ENCODE data around the gene OTOG.

The OTOG gene

GRCh38 chr11:17547051-17547577 is at the start of gene OTOG:
Gene OTOG, plus strand, starts transcription at chr11:17547259. Its CDS starts 114 bp downstream, at chr11:17547373.
- peak; percentile 81 for DNase-seq

- DNase-seq, result peak; percentile 68
These were observed 49.0 kb upstream of the OTOG start for GRCh38 chr11:17498058-17498457.

- peak; percentile 51 for DNase-seq
These were observed 48.6 kb upstream of the OTOG start for GRCh38 chr11:17498475-17498874.

- no peak for DNase-seq
These were observed 46.4 kb upstream of the OTOG start for GRCh38 chr11:17500673-17501072.

GRCh38 chr11:17502630-17503029 is 44.4 kb upstream of the OTOG start:
- no peak for DNase-seq

- peak; percentile 83 for DNase-seq
These were observed 42.5 kb upstream of the OTOG start for GRCh38 chr11:17504330-17505107.

GRCh38 chr11:17505146-17505545 is 41.9 kb upstream of the OTOG start:
- DNase-seq, result no peak

GRCh38 chr11:17506314-17506713 is 40.7 kb upstream of the OTOG start:
- DNase-seq, result no peak

GRCh38 chr11:17506942-17507341 is 40.1 kb upstream of the OTOG start:
- DNase-seq, result no peak

GRCh38 chr11:17507773-17508172 is 39.3 kb upstream of the OTOG start:
- DNase-seq, result no peak

GRCh38 chr11:17508306-17508705 is 38.8 kb upstream of the OTOG start:
- no peak for DNase-seq

GRCh38 chr11:17508791-17509190 is 38.3 kb upstream of the OTOG start:
- DNase-seq, result no peak

- no peak for DNase-seq
These were observed 36.4 kb upstream of the OTOG start for GRCh38 chr11:17510507-17511206.

GRCh38 chr11:17511571-17511970 is 35.5 kb upstream of the OTOG start:
- no peak for DNase-seq

GRCh38 chr11:17512101-17512500 is 35.0 kb upstream of the OTOG start:
- DNase-seq, result no peak

GRCh38 chr11:17513853-17514252 is 33.2 kb upstream of the OTOG start:
- no peak for DNase-seq

GRCh38 chr11:17514476-17514875 is 32.6 kb upstream of the OTOG start:
- DNase-seq, result no peak

GRCh38 chr11:17515443-17516176 is 31.4 kb upstream of the OTOG start:
- no peak for DNase-seq

GRCh38 chr11:17516551-17517150 is 30.4 kb upstream of the OTOG start:
- no peak for DNase-seq

GRCh38 chr11:17517186-17517585 is 29.9 kb upstream of the OTOG start:
- no peak for DNase-seq

GRCh38 chr11:17518366-17518765 is 28.7 kb upstream of the OTOG start:
- no peak for DNase-seq

- DNase-seq, result peak; percentile 30
These were observed 27.8 kb upstream of the OTOG start for GRCh38 chr11:17519061-17519885.
